Prostate gland (tissue), 2 donors: ENCODE measurements around the gene PLPPR5.

ENCODE experiments used
- POLR2A ChIP-seq: fragments of 450-650 bp; IDR thresholded peaks from one replicate; pipeline ENCODE4 v1.6.1; 2016; ENCODE audit warnings: antibody characterized with exemption, mild to moderate bottlenecking
- POLR2AphosphoS5 ChIP-seq: sonication (generic); formaldehyde crosslinking; IDR thresholded peaks from one replicate; pipeline ENCODE4 v1.6.1; 2017; ENCODE audit warnings: antibody characterized with exemption
- TF ChIP-seq, protein P1 (sequence below), 4 experiments: fragments of 200-600 bp in 2 of 4; fragments of 450-650 bp in 2 of 4; sonication (generic) in 2 of 4; IDR thresholded peaks; 1 replicate in 3 of 4; 2 replicates in 1 of 4; pipeline ENCODE4 v1.5.1; 2016 to 2019; ENCODE audit warnings: antibody characterized with exemption in 4 of 4, mild to moderate bottlenecking in 2 of 4, moderate library complexity in 2 of 4

DNA sequence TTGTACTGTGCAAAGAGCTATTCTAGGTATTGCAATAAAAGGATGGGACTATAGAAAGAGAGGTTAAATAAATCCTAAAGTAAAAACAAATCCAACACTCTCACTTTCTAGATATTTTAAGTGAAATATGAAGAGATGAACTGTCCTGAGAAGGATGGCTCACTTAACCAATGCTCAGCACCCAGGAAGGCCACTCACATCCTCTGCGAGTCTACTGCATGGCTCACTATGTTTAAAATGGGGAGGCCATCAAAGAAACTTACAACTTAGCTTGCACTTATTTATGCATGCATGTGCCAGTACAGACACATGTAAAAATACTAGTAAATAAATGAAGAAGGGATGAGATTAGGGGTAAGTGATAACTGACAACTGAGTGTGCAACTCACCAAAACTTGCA lies 37.5 kb downstream of the PLPPR5 start:
- TF ChIP-seq, protein P1, sequence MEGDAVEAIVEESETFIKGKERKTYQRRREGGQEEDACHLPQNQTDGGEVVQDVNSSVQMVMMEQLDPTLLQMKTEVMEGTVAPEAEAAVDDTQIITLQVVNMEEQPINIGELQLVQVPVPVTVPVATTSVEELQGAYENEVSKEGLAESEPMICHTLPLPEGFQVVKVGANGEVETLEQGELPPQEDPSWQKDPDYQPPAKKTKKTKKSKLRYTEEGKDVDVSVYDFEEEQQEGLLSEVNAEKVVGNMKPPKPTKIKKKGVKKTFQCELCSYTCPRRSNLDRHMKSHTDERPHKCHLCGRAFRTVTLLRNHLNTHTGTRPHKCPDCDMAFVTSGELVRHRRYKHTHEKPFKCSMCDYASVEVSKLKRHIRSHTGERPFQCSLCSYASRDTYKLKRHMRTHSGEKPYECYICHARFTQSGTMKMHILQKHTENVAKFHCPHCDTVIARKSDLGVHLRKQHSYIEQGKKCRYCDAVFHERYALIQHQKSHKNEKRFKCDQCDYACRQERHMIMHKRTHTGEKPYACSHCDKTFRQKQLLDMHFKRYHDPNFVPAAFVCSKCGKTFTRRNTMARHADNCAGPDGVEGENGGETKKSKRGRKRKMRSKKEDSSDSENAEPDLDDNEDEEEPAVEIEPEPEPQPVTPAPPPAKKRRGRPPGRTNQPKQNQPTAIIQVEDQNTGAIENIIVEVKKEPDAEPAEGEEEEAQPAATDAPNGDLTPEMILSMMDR (IDR thresholded peaks at IDR 0.05), result no peak
- TF ChIP-seq POLR2AphosphoS5, result no peak
- TF ChIP-seq POLR2A, result no peak
